HG03095 (cell line): ENCODE data around the gene ACTRT2.

ENCODE experiments used
- ATAC-seq: cut with Tn5 transposase; IDR thresholded peaks from one replicate; pipeline ENCODE4 v1.9.1; 2021; ENCODE audit warnings: moderate library complexity; ENCODE audit not compliant: unreplicated experiment

The ACTRT2 gene

DNA sequence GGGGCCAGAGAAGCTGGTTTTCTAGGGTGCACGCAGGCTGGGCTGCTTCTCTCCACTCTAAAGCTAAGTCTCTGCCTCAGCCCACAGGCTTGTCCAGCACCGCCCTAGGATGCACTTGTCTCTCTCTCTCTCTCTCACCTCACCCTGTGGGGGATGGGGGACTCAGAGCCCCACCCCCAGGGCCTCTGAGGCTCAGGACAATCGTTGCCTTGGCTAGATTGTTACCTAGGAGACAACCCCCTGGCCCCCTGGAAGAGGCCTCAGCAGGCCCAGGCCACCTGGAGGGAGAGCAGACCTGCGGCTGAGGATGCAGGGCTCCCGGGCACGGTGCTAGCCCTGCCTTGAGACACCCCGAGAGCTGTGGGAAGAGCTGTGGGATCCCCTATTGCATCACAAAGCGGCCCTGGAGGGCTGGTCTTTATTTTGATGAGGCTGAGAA lies at the start of gene ACTRT2:
Gene ACTRT2 (plus strand): TSS at position 235 of the 439 bp plus-strand sequence. CDS start 220 bp downstream, outside the sequence.
- no peak for ATAC-seq

DNA sequence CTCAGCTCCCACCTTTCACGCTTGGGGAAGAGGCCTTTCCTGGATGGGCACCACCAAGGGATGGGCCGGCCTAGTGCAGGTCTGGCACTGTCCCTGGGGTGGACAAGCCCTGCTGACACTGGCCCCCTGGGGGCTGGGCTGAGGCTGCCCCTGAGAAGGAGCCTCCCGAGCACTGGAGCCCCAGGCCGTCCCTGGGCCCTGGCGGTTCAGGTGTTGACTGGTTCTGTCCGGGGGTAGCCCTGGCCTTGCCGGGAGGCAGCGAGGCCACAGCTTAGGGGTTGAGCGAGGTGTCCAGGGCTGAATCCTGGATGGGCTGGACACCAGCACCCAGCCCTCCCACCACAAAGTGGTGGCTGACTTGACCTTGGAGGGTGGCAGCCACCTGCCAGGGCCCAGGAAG lies 49.7 kb upstream of the ACTRT2 start:
- no peak for ATAC-seq

- ATAC-seq, result no peak
Measured at GRCh38 chr1:2972011-2972878, 49.0 kb upstream of the ACTRT2 start.

- no peak for ATAC-seq
Measured at GRCh38 chr1:2972879-2973575, 48.2 kb upstream of the ACTRT2 start.

DNA sequence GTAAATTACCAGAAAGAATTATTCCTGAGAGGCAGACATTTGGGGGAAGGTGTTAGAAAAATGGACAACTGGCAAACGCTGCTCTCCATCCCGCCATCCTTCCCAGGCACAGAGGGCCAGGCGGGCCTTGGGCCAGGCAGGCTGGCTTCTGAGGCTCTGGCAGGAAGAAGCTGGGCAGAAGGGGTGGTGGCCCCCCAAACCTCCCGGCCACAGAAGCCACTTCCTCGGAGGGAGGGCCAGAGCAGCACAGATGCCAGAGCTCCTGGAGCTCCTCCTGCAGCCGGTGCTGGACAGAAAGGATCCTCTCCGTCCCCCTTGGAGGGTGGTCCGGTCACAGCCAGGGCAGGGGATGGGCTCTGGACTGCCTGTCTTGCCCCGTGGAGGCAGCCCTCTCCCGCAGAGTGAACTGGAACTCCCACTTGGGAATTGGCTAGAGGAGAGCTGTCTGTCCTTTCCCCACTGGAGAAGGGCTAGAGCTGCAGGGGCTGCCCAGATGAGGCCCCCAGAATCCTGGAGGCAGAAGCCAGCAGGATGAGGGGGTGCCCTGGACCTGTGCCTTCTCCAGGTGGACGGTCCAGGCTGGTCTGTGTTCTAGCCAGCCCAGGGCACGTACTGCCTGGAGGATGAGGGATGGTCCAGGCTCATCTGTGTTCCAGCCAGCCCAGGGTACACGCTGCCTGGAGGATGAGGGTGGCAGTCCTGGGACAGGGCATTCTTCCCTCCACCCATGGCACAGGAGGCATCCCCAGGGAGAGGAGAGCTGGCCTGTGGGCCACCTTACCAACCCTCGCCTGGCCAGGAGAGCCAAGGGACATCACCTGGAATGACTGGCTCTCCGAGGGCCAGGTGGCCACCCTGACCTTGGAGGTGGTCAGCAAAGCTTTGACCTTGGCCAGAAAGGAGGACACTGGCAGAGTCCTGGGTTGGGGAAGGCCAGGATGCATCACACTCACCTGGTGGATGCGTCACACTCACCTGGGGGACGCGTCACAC lies 47.4 kb upstream of the ACTRT2 start:
- ATAC-seq, result no peak

DNA sequence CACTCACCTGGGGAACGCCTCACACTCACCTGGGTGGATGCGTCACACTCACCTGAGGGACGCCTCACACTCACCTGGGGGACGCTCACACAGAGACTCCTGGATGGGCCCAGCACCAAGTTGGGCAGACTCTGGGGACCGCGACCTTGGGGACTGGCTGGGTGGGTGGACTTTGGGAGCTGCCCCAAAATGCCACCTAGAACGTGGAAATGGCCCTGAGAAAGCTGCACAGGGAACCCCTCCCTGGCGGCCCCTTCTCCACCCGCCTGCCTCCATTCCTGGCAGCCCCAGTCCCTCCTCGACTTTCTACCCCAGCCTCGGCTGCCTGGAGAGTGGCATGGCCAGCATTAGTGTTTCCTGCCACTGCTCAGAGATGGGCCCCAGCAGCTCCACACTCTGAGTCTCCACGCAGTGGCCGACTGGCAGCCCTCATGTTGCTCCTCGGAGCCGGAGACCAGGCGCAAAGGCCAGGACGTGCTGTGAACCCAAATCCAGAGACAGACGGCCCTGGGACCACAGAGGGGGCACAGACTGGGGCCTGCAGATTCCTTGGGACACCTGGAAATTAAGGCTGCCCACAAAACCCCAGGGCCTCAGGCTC lies 46.5 kb upstream of the ACTRT2 start:
- no peak for ATAC-seq

- no peak for ATAC-seq
Measured at GRCh38 chr1:2975466-2976179, 45.6 kb upstream of the ACTRT2 start.

- no peak for ATAC-seq
Measured at GRCh38 chr1:2976180-2976562, 45.1 kb upstream of the ACTRT2 start.

- ATAC-seq, result no peak
Measured at GRCh38 chr1:2977886-2978611, 43.2 kb upstream of the ACTRT2 start.

GRCh38 chr1:2978691-2979190 lies 42.5 kb upstream of the ACTRT2 start:
- no peak for ATAC-seq

GRCh38 chr1:2979191-2980072 lies 41.8 kb upstream of the ACTRT2 start:
- ATAC-seq, result no peak

DNA sequence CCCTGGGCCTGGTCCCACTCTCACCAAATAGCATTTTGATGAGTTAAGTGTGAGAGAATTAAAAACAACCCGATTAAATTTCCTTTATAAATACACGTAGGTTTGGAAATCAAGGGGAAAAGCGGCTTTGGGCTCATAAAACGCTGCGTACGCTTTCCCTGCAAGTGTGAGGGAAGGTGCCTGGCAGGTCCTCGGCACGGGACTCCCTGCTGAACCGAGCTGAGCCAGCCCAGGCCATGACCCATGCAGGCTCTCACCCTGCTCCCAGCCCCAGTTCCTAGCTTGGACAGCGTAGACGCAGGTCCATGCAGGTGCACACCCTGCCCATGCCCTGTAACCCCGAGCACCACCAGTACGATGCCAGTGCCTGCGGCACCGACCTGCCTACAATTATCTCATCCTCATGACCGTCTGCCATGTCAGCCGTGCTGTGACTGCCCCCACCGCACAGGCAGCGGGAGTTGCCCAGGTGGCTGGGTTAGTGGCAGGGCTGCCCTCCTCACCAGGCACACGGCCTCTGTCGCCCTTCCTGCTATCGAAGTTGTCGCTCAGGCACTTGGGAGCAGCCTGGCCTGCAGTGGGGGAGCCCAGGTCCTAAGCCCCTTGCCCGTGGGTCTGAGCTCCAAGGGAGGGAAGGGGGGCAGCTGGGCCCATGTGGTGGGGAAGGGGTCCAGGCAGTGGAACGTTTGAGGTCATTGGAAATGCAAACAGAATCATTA lies 41.0 kb upstream of the ACTRT2 start:
- ATAC-seq, result no peak

GRCh38 chr1:2980849-2981248 lies 40.4 kb upstream of the ACTRT2 start:
- no peak for ATAC-seq

GRCh38 chr1:2981388-2981787 lies 39.9 kb upstream of the ACTRT2 start:
- ATAC-seq, result no peak

- ATAC-seq, result no peak
Measured at GRCh38 chr1:2981981-2982614, 39.2 kb upstream of the ACTRT2 start.

DNA sequence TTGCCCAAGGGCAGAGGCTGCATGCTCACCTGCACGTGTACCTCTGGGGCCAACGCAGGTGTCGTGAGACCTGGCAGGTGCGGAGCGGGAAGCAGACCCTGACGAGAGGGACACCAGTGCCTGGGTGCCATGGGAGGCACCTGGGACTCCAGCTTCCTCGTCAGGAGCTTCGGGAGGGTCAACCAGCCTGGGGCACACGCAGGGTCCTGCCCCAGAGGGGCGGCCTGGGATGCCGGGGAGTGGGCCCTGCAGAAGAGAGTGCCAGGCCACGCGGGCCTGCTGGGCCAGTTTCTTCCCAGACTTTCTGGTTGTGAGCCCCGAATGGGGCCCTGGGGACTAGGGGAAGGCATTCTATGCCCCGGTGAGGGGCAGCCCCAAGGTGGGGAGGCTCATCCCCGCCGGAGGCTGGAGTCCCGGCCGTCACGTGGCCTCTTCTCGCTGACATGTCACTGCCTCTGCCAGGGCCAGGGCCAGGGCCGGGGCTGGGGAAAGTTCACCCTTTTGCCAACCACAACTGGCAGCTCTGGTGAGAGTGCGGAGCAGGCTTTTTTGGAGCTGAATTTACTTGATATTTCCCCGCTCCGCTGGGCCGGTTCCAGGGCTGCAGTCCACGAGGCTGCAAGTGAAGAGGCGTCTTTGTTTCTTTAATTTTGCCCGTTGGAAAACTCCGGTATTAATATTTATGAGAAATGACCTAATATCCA lies 38.5 kb upstream of the ACTRT2 start:
- ATAC-seq, result no peak
